Measurements from ENCODE around the gene TNFRSF1B. TPM values are rescaled to one million over a fixed set of nuclear protein-coding genes. Genes with fewer than 3 reads are reported as not detected.

The TNFRSF1B gene
- total RNA-seq, 2 donors from 2014 or later = 58.7 to 59.7 TPM

DNA sequence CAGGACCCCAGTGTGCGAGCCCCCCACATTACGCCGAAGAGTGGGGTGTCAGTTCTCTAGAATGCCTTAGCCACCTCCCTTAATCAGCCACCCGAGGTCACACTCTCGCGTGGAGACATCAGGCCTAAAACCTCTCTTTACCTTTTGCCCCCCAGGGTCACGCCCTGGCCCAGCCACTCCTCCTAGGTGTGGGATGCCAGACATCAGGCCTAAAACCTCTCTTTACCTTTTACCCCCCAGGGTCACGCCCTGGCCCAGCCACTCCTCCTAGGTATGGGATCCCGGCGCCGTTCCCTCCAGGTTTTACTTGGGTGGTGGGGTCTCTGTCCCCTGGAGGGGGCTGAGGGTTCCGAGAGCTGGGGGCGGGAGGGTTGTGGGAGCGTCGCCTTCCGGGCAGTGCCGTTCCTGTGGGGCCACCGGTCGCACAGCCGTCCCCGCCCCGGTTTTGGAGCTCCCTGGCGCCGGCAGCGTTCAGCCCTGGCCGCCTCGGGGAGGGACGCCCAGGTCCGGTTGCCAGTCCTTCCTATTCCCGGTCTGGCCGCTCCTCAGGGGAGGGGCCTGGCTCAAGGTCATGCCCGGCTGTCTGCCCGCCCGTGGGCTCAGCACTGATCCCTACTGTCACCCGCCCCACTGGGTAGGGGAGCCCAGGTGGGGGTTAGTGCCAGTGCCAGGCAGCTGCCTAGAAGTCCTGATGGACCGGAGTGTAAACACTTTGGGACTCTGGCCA is 63.9 kb downstream of the TNFRSF1B start:
- H3K27ac ChIP-seq = peak overlapping the region; percentile 80 to 84
- peaks cover 13 to 17% of the 10 kb centered on the region in 2 donors for H3K4me1 ChIP-seq (ENCODE audit: control insufficient read depth in 1 of 2, low read depth in 2 of 2)
- DNase-seq (ENCODE audit: low spot score) = no peak
- H3K9me3 ChIP-seq = no peaks in the 10 kb centered on the region
- H3K27me3 ChIP-seq (replicated peaks; ENCODE audit: insufficient read depth) = no peaks in the 10 kb centered on the region
- peaks cover 4% of the 10 kb centered on the region for H3K36me3 ChIP-seq
- TF ChIP-seq, protein P1, sequence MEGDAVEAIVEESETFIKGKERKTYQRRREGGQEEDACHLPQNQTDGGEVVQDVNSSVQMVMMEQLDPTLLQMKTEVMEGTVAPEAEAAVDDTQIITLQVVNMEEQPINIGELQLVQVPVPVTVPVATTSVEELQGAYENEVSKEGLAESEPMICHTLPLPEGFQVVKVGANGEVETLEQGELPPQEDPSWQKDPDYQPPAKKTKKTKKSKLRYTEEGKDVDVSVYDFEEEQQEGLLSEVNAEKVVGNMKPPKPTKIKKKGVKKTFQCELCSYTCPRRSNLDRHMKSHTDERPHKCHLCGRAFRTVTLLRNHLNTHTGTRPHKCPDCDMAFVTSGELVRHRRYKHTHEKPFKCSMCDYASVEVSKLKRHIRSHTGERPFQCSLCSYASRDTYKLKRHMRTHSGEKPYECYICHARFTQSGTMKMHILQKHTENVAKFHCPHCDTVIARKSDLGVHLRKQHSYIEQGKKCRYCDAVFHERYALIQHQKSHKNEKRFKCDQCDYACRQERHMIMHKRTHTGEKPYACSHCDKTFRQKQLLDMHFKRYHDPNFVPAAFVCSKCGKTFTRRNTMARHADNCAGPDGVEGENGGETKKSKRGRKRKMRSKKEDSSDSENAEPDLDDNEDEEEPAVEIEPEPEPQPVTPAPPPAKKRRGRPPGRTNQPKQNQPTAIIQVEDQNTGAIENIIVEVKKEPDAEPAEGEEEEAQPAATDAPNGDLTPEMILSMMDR (IDR thresholded peaks at IDR 0.05) = no peak
- no peak for ATAC-seq (ENCODE audit: insufficient number of reproducible peaks, low FRiP score, low read depth)
- peak overlapping the region; percentile 89 for H3K4me3 ChIP-seq

DNA sequence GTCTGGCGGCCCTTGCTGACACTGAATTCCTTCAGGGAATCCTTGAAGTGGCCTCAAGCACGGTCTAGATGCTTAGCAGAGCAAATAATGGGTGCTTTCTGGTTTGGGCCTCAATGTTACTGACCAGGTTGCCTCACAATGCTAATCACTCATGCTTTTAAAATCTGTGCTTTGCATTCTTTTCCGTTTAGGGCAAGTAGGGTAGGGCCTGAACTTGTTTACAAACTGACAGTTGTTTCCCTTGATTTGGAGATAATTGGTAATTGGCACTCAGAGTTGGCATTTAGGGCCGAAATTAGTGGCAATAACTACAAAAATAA is 64.4 kb downstream of the TNFRSF1B start:
- Histone ChIP-seq H3K9me3 (no peaks in the 10 kb centered on the region), H3K4me3 (peak overlapping the region; percentile 89), H3K27ac (peak overlapping the region; percentile 80 to 84), H3K4me1 (ENCODE audit: control insufficient read depth in 1 of 2, low read depth in 2 of 2) (peaks cover 13 to 17% of the 10 kb centered on the region in 2 donors), H3K36me3 (peaks cover 4% of the 10 kb centered on the region), H3K27me3 (replicated peaks; ENCODE audit: insufficient read depth) (no peaks in the 10 kb centered on the region)
- ATAC-seq (ENCODE audit: insufficient number of reproducible peaks, low FRiP score, low read depth) (no peak), DNase-seq (ENCODE audit: low spot score) (no peak)
- TF ChIP-seq, protein P1 (IDR thresholded peaks at IDR 0.05) = no peak

DNA sequence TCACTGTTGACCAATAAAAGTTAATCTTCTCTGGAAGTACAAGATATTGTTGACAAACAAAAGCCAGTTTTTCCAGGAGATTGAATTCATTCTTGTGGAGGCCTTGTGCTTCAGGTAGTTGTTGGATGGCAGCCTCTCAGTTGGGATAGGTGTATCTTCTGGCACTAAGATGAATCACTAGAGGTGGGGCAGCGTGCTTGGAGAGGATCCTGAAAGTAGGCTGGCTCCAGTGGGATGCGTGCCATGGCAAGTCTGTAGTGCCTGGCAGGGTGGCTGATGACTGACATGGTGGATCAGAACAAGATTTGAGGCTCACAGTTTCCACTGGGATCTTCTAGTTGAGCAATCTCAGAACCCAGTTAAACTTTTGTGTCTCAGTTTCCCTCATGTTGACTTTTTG is 65.4 kb downstream of the TNFRSF1B start:
- Histone ChIP-seq H3K27ac (no peak overlapping the region), H3K4me1 (ENCODE audit: control insufficient read depth in 1 of 2, low read depth in 2 of 2) (peaks cover 13 to 17% of the 10 kb centered on the region in 2 donors), H3K9me3 (no peaks in the 10 kb centered on the region), H3K4me3 (no peak overlapping the region), H3K27me3 (replicated peaks; ENCODE audit: insufficient read depth) (no peaks in the 10 kb centered on the region), H3K36me3 (peaks cover 4% of the 10 kb centered on the region)
- TF ChIP-seq, protein P1 (IDR thresholded peaks at IDR 0.05) = no peak
- ATAC-seq (ENCODE audit: insufficient number of reproducible peaks, low FRiP score, low read depth) (no peak), DNase-seq (ENCODE audit: low spot score) (no peak)

DNA sequence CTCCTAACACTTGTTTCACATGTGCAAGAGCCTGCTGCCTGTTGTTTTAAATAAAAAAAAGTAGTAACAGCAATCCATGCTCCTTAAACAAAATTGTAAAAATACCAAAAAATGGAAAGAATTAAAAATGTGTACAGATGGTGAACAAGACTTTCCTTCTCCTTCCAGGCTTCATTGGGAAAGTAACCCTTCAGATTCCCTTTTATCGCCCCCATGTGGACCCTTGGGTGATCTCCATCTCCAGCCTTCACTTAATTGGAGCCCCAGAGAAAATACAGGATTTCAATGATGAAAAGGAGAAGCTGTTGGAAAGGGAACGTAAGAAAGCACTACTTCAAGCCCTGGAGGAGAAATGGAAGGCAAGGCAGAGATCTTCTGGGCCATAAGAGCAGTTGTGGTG is 77.3 kb downstream of the TNFRSF1B start:
- Histone ChIP-seq H3K4me3 (no peak overlapping the region), H3K4me1 (ENCODE audit: control insufficient read depth in 1 of 2, low read depth in 2 of 2) (peaks cover 4 to 19% of the 10 kb centered on the region in 2 donors), H3K9me3 (no peaks in the 10 kb centered on the region), H3K27ac (no peak overlapping the region), H3K36me3 (peaks cover 28% of the 10 kb centered on the region), H3K27me3 (replicated peaks; ENCODE audit: insufficient read depth) (no peaks in the 10 kb centered on the region)
- TF ChIP-seq, protein P1 (IDR thresholded peaks at IDR 0.05) = no peak
- DNase-seq (ENCODE audit: low spot score) (no peak), ATAC-seq (ENCODE audit: insufficient number of reproducible peaks, low FRiP score, low read depth) (no peak)

DNA sequence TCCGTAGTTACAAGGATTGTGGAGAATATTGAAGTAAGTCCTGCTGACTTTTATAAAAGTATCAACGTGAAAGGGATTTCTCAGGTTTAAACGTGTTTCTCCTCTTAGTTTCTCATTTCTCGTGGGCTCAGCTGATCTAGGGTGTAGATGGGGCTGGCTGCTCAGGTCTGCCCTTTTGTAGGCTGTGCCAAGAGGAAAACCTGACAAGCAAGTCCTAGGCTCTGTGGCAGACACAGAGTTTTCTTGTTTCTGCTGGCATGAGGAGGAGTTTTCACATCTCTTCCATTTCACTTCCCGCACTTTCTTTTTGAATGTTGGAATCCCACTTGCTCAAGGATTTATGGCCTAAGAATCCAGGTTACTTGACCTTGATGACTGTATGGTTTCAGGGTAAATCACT is 77.8 kb downstream of the TNFRSF1B start:
- Histone ChIP-seq H3K9me3 (no peaks in the 10 kb centered on the region), H3K27ac (no peak overlapping the region), H3K4me3 (no peak overlapping the region), H3K4me1 (ENCODE audit: control insufficient read depth in 1 of 2, low read depth in 2 of 2) (peaks cover 4 to 19% of the 10 kb centered on the region in 2 donors), H3K36me3 (peaks cover 28% of the 10 kb centered on the region), H3K27me3 (replicated peaks; ENCODE audit: insufficient read depth) (no peaks in the 10 kb centered on the region)
- TF ChIP-seq, protein P1 (IDR thresholded peaks at IDR 0.05) = no peak
- no peak for DNase-seq (ENCODE audit: low spot score)
- no peak for ATAC-seq (ENCODE audit: insufficient number of reproducible peaks, low FRiP score, low read depth)

Measured in thoracic aorta (tissue), 2 donors.